K562 (cell line): ENCODE results near the gene EXOC3L1. TPM values are rescaled to one million over a fixed set of nuclear protein-coding genes. Genes with fewer than 3 reads are reported as not detected.

Source experiments
- CBX3 ChIP-seq, 2 experiments: IDR thresholded peaks; 1 replicate in 1 of 2; 2 replicates in 1 of 2; pipeline ENCODE4 v1.6.1; 2012; ENCODE audit warnings: inconsistent platforms in 2 of 2, low read length in 2 of 2, borderline replicate concordance in 1 of 2, control low read depth in 1 of 2
- EGR1 ChIP-seq: fragments of 450-650 bp; conservative IDR thresholded peaks from 2 replicates; pipeline ENCODE4 v1.6.1; 2017; ENCODE audit warnings: mild to moderate bottlenecking
- FOSL1 ChIP-seq: fragments of 200-800 bp; sonication (Bioruptor generic); conservative IDR thresholded peaks from 2 replicates; pipeline ENCODE4 v1.6.1; 2016; ENCODE audit warnings: missing genetic modification characterization, missing compliant biosample characterization
- FOXM1 ChIP-seq, 2 experiments: fragments of 450-650 bp in 1 of 2; sonication (generic) in 1 of 2; formaldehyde crosslinking in 1 of 2; IDR thresholded peaks; 2 replicates each; pipeline versions ENCODE4 v1.6.1 to v1.9.0; 2017 to 2022; ENCODE audit warnings: low read depth in 2 of 2, mild to moderate bottlenecking in 2 of 2, missing genetic modification reagents in 1 of 2, moderate library complexity in 1 of 2
- FOXP4 ChIP-seq: sonication (generic); formaldehyde crosslinking; IDR thresholded peaks from 2 replicates; pipeline ENCODE4 v1.8.0; 2022; ENCODE audit warnings: mild to moderate bottlenecking, missing genetic modification reagents, borderline replicate concordance
- GTF2A2 ChIP-seq: IDR thresholded peaks from 2 replicates; pipeline ENCODE4 v1.6.1; 2016; ENCODE audit warnings: mild to moderate bottlenecking, missing genetic modification characterization, missing compliant biosample characterization
- PBX2 ChIP-seq, 2 experiments: IDR thresholded peaks in 1 of 2; conservative IDR thresholded peaks in 1 of 2; 2 replicates each; pipeline ENCODE4 v1.6.1; 2016; ENCODE audit warnings: low read depth in 2 of 2, mild to moderate bottlenecking in 1 of 2, missing compliant biosample characterization in 1 of 2, missing genetic modification characterization in 1 of 2, moderate library complexity in 1 of 2
- PHTF2 ChIP-seq: fragments of 250-450 bp; sonication (Bioruptor Pico); IDR thresholded peaks from 2 replicates; pipeline ENCODE4 v1.5.0; 2021; ENCODE audit warnings: mild to moderate bottlenecking
- RBM39 ChIP-seq: fragments of 200-400 bp; formaldehyde crosslinking; optimal IDR thresholded peaks from 2 replicates; pipeline ENCODE3; 2018; ENCODE audit warnings: low read depth, low read length
- RREB1 ChIP-seq: fragments of 250-450 bp; sonication (Bioruptor Pico); IDR thresholded peaks from 2 replicates; pipeline ENCODE4 v1.4.0; 2020
- SMARCA5 ChIP-seq: fragments of 450-650 bp; IDR thresholded peaks from 2 replicates; pipeline ENCODE4 v1.6.1; 2016
- TEAD1 ChIP-seq, 2 experiments: fragments of 450-650 bp in 1 of 2; sonication (generic) in 1 of 2; formaldehyde crosslinking; IDR thresholded peaks; 2 replicates each; pipeline versions ENCODE4 v1.4.0 to v1.8.0; 2020 to 2022; ENCODE audit warnings: mild to moderate bottlenecking in 2 of 2, missing genetic modification reagents in 1 of 2
- ZBTB2 ChIP-seq: fragments of 450-650 bp; IDR thresholded peaks from 2 replicates; pipeline ENCODE4 v1.6.1; 2016; ENCODE audit warnings: antibody characterized with exemption
- ZFPM2 ChIP-seq: fragments of 250-450 bp; sonication (Bioruptor Pico); IDR thresholded peaks from 2 replicates; pipeline ENCODE4 v1.5.1; 2022; ENCODE audit warnings: mild to moderate bottlenecking
- ZNF239 ChIP-seq: fragments of 250-450 bp; sonication (Bioruptor Pico); IDR thresholded peaks from 2 replicates; pipeline ENCODE4 v1.4.0; 2020; ENCODE audit warnings: mild to moderate bottlenecking
- ZNF584 ChIP-seq: fragments of 200-800 bp; sonication (Bioruptor generic); IDR thresholded peaks from 2 replicates; pipeline ENCODE4 v1.6.1; 2016; ENCODE audit warnings: low read depth, mild to moderate bottlenecking, missing genetic modification characterization, missing compliant biosample characterization
- polyA plus RNA-seq, 8 experiments: library from polyadenylated mRNA; depleted of rRNA in 4 of 8; stranded (reverse) in 5 of 8; unstranded in 3 of 8; fragments of >200 nt; fragmentation: Nextera tagmentation in 2 of 8; fragmentation: Illumina TruSeq in 1 of 8; extraction: Ambion mirVana in 2 of 8; extraction: Trizol in 1 of 8; gene quantifications; 2 replicates each; pipeline versions ENCODE4 v1.2.1 to v1.2.3, GENCODE V29; 2011 to 2014; ENCODE audit warnings: inconsistent platforms in 1 of 8, missing spikeins in 1 of 8
- total RNA-seq, 7 experiments: library from RNA; depleted of rRNA in 6 of 7; stranded (reverse); fragments of >200 nt in 6 of 7; fragmentation: Illumina TruSeq in 2 of 7; extraction: Trizol in 2 of 7; gene quantifications; 2 replicates each; pipeline versions ENCODE4 v1.2.1 to v1.2.3, GENCODE V29; 2011 to 2021; ENCODE audit warnings: low replicate concordance in 1 of 7

The EXOC3L1 gene
- total and polyA plus RNA-seq, 9 of the 15 experiments (the other 6 are each of a cell fraction or from before 2014, with no cell fraction given) = 0.08 TPM; not detected in 8

GRCh38 chr16:67183284-67183626, 6.7 kb downstream of the EXOC3L1 start (continued):
- TF ChIP-seq ZBTB2 = no peak
- no peak for TF ChIP-seq RREB1 (CRISPR knock-in tag)
- TF ChIP-seq CBX3 (IDR thresholded peaks at IDR 0.05; ENCODE audit: borderline replicate concordance in 1 of 2, low read length in 2 of 2) = no peak
- 0 out of 4 replicates have a peak, but pooled peaks of 1 of the 2 experiments have one; percentile 61 for TF ChIP-seq TEAD1 (CRISPR knock-in tag; IDR thresholded peaks at IDR 0.05)
- TF ChIP-seq FOSL1 (tag) = 0 out of 2 replicates have a peak, but pooled peaks have one; percentile 14
- no peak for TF ChIP-seq EGR1
- TF ChIP-seq ZNF239 (CRISPR knock-in tag) = no peak
- no peak for TF ChIP-seq GTF2A2 (tag)
- no peak for TF ChIP-seq FOXP4 (CRISPR knock-in tag)
- TF ChIP-seq FOXM1 (IDR thresholded peaks at IDR 0.05; ENCODE audit: low read depth) = peak; percentile 23; the same call in 1 of the 2 replicates
- TF ChIP-seq FOXM1 (CRISPR knock-in tag; IDR thresholded peaks at IDR 0.05; ENCODE audit: low read depth) = no peak
- TF ChIP-seq ZNF584 (CRISPR knock-in tag) = no peak
- no peak for TF ChIP-seq SMARCA5
- no peak for TF ChIP-seq PHTF2
- no peak for TF ChIP-seq RBM39
- no peak for TF ChIP-seq ZFPM2 (CRISPR knock-in tag)
- no peak for TF ChIP-seq PBX2 (CRISPR knock-in tag; IDR thresholded peaks at IDR 0.05; ENCODE audit: low read depth)
- TF ChIP-seq PBX2 (tag; conservative IDR thresholded peaks at IDR 0.05; ENCODE audit: low read depth) = no peak
